Left renal pelvis (tissue), 4 donors: ENCODE results near the gene CEP131. TPM values are rescaled to one million over a fixed set of nuclear protein-coding genes. Genes with fewer than 3 reads are reported as not detected.

Experiments used
- DNase-seq, 4 donors: peaks; one replicate each; pipeline ENCODE4 v3.0.0-alpha.2; 2013; ENCODE audit warnings: low read depth in 4 of 4, low spot score in 3 of 4
- polyA plus RNA-seq, 4 donors: library from polyadenylated mRNA; unstranded; fragments of 120-200 nt; gene quantifications; one replicate each; pipeline ENCODE4 v1.2.1, GENCODE V29; 2013; ENCODE audit not compliant: insufficient read length in 4 of 4

Gene CEP131
- polyA plus RNA-seq, 4 donors, result 12.3 to 26.9 (median 15.0) TPM

DNA sequence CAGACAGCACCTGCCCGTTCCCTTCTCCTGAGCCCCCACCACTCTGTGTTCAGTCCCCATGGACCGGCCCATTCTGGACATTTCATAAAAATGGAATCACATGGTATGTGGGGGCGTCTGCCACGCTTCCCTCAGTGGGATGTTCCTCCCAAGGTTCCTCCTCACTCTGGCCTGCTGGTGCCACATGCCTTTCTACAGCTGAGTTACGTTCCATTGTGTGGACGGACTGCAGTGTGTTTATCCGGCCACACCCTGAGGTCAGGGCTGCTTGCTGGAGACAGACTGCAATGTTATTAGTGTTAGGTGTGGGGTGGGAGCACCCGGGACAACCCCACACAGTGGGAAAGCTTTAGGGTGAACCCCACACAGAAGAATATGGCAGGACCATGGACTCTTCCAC lies 50.8 kb downstream of the CEP131 start:
- DNase-seq, result no peak

DNA sequence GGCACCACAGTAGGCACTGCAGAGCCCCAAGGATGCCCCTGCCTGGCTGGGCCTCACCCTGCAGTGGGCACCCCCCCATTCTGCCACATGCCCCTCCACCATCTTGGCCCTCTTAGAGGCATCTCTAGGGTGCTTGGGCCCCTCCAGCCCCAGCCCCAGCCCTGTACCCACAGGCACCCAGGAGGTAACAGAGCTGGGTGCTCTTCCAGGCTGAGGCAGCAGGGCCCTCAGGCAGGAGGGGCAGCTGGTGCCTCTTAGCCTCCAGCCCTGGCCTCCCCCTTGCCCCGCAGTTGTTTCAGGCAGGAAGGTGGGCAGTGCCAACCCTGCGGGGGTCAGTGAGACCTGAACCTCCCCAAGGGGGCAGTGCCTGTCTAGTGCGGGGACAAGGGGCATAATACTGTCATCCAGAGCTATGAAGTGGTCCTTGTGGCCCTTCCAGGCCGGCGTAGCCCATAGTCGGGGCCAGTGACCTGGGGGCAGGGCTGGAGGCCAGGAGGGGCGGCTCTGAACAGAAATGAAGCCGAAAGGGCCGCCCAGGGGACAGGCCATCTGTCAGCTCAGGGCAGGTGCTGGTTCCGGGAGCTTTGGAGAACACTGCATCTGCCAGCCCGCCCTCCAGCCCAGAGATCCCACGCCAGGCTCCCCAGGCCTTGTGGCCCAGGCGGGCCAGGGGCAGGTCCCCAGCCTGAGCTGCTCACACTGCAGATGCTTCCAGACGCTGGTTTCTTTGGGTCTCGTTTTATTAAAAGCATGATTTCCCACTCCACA lies 51.9 kb downstream of the CEP131 start:
- DNase-seq, result no peak

DNA sequence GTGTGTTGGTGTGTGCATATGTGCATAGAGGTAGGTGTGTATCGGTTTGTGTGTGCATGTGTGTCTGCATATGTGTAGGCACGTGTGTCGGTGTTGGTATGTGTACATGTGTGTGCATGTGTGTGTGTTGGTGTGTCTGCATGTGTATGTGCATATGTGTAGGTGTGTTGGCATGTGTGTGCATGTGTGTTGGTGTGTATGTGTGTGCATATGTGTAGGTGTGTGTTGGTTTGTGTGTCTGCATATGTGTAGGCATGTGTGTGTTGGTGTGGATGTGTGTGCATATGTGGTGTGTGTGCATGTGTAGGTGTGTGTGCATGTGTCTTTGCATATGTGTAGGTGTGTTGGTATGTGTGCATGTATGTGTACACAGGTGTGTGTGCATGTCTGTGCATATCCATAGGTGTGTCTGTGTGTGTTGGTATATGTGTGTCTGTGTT lies 52.9 kb downstream of the CEP131 start:
- no peak for DNase-seq

DNA sequence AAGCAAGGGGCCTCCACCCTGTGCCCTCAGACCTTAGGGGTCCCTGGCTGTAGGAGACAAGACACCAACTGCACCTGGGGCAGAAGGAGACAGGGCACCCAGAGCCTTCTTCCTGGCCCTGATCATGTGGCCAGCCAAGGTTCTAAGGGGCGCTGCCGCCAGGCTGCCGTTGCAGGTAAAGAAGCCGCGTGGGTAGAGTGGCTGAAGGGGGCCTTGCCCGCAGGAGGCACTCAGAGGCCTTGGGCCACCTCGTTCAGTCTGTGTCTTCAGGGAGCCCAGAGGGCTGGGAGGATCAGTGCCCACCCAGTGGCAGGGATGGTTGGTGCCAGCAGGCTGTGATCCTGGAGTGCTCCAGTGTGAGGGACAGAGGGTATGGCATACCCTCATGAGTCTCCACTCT lies 55.1 kb downstream of the CEP131 start:
- DNase-seq, result no peak

DNA sequence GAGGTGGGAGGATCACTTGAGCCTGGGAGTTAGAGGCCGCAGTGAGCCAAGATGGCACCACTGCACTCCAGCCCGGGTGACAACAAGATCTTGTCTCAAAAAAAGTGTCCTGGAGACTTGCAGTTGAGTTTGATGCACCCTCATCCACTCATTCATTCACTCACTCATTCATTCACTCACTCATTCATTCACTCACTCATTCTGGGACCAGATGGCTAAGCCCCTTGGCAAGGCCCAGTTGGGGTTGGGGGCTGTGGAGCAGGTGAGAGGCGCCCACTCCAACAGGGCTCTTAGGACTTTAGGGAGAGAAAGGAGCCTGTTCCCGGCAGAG lies 55.6 kb downstream of the CEP131 start:
- DNase-seq, result no peak

DNA sequence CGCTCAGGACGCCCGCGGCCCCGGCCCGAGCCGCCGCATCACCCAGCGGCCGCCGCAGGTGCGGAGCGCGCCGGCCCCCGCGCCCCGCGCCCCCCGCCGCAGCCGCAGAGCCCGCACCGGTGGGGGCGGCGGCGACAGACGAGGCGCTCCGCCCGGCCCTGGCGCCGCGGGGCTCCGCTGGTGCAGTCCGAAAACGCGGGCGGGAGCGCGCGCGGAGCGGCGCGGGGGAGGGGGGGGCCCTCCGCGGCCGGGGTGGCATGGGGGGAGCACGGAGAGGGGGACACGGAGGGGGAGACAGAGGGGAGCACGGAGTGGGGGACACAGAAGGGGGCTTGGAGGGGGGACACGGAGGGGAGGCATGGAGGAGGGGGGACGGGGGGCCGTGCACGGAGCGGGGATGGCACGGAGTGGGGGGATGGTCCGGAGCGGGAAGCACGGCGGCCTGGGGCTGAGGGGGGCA lies 56.7 kb downstream of the CEP131 start, which contains the start of gene AATK:
AATK (minus strand) TSS at position 189 of the 460 bp plus-strand sequence. CDS start 229 bp downstream, outside the sequence.
- DNase-seq, result no peak

DNA sequence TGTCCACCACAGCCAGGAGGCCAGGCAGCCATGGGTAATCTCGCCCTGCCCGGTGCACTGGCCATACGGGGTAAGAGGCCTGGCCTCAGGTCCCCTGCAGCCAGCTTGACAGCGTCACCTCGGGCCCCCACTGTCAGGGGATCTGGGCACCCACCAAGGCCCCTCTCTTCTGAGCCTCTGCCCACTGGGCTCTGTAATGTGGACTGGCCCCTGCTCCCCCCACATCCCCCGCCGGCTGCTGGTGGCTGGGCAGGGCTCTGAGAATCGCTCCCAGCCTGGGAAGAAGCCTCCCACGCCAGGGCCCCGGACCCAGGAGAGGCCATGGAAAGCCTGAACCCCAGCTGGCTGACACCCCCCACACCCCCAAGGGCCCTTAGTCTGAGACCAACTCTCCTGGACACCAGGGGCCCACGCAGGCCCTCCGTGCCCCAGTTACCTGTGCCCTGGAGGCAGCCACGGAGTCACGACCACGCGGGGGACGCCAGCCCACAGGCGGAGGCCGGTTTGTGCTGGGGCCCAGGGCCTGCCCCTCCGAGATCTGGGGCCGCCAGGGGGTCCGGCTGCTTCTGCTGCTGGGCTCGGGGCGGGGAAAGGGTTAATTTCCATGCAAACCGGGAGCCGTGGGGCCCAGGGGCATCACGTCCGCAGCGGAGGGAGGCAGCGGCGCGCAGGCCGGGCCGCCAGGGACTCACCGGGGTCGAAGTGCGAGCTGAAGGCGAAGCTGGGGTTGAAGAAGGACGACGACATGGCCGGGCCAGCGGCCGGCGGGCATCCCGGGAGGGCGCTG lies 57.3 kb downstream of the CEP131 start, which contains the start of gene PVALEF:
PVALEF (plus strand) TSS at position 262 of the 787 bp plus-strand sequence. CDS start 15,720 bp downstream, outside the sequence.
- no peak for DNase-seq

DNA sequence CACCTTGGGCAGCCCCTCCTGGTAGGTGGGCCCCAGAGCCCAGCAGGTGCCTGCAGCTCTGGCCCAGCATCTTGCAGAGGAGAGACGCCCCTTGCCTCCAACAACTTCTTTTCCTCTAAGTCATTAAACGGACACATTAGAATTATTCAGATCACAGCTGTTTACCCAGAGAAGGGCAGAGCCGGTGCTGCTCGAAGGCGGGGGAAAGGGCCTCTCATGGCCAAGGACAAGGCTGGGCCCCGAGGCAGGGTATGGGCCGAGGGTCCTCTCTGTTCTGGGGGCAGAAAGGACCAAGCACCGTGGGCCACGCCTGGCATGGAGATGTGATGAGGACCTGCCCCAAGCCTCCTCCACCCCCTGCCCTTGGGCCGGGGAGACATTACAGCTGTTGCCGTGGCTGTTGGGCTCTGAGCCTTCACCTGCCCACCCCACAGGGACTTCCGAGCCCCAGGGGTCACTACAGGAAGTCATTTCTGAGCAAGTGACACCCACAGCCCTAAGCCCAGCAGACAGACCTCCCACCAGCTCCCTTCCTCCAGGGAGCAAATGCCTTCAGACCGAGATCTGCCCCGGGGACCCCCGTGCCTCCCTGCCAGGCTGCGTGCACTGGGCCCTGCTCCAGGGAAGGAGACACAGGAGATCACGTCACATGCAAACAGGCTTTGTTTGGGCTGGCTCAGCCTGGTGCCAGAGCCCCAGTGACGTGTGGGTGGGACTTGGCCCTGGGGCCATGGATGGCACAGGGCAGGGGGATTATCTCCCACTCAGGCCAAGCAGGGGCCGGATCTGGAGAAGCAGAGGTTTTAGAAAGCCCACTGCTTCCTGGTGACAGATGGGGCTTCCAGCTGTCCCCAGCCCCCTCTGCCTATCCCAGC lies 58.2 kb downstream of the CEP131 start:
- DNase-seq, result no peak

DNA sequence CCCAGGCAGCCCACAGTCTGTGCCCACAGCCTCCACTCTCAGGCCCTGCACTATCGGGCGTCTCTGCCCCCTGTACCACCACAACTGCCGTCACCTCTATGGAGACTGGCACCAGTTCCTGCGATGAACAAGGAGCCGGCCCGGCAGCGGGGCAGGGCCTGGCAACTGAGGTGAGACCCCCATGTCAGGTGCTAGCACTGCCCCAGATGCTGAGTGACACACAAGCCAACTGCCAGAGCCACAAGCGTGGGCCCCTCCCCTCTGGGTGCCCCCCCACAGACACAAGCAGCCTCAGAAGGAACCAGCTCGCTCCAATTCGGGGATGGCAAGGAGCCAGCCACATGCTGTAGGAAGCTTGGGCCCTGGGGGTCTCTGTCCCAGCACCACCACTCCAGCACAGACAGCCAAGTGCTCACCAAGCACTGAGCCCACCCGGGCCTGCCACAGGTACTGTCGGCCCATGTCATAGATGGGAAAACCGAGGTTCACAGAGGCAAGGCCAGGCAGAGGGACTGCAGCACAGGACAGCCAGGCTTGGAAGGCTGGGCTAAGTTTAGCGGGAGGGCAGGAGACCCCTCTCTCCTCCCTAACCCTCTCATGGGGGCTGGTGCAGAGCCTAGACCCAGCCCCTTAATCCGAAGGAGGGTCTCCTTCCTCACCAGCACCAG lies 58.9 kb downstream of the CEP131 start:
- no peak for DNase-seq

DNA sequence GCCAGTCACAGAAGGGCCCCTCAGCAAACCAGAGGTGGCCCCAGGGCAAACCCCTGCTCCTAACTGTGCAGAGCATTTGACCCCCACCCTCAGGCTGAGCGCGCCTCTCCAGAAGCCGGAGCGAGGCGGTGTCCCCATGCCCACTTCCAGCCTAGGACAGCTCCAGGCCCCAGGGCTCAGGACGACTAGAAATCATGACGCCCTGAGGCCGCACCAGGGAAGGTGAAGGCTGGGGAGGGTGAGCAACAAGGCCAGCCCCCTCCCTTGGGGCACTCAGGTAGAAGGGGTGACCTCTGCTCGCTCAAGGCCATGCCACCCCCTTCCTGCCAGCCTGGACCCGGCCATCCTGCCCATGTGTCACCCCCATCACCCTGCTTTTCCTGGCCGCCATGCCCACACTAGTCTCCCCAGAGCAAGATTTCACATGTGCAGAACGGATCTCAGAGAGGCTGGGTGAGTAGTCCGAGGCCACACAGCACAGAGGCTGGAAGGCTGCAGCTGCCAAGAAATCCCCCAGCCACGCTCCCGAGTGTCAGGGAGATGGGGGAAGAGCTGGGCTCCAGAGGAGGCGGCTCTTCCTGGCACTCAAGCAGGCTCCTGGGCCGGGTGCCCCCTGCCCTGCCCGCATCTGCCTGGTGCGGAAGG lies 59.6 kb downstream of the CEP131 start:
- no peak for DNase-seq

DNA sequence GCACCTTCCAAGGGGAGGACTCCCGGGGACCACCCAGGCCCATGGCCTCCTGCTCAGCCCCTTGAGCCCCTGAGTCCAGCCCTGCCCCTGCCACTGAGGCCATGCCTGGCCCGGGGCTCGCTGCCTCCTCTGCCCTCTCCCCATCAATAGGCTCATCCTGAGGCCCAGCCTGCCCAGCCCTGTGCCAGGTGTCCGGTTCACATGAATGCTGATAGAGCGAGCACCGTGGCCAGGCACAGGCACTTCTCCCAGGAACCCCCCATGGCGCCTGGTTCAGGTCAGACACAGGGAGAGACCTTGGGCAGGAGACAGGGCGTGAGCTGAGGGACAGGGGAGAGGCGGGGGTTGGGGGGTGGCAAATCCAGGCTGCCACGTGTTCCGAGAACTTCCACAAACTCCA lies 60.3 kb downstream of the CEP131 start:
- DNase-seq, result no peak

DNA sequence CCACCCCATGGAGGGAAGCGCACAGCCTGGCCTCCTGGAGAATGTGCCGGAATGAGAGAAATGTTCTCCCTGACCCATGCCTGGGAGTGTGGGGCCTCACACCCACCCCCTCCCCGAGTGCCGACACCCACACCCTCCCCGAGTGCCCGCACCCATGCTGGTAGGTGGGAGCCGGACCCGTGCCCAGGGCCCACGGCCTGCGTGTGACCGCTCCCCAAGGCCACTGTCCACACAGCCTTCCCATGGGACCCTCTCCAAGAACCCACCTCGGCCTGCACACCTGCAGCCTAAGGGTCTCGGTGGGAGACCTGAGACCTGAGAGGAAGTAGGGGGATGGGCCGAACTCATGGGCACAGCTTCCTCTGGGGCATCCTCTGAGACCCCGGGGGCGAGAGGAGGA lies 60.8 kb downstream of the CEP131 start:
- DNase-seq, result no peak

DNA sequence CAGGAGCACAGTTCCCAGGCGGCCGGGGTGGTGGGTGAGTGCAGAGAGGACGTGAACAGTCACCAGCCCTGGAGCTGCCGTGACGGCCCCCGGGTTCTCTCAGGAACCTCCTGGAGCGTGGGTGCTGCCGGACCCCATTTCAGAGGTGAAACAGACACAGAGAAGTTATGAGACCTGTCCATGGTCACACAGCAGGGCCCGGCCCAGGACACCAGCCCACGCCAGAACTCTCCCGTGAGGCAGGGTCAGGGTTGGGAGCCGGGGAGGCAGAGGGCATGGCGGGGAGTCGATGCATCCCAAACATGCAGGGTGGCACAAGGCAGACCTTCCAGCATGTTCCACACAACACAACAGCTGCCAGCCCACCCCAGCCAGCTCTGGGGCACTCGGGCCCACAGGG lies 61.2 kb downstream of the CEP131 start:
- no peak for DNase-seq

DNA sequence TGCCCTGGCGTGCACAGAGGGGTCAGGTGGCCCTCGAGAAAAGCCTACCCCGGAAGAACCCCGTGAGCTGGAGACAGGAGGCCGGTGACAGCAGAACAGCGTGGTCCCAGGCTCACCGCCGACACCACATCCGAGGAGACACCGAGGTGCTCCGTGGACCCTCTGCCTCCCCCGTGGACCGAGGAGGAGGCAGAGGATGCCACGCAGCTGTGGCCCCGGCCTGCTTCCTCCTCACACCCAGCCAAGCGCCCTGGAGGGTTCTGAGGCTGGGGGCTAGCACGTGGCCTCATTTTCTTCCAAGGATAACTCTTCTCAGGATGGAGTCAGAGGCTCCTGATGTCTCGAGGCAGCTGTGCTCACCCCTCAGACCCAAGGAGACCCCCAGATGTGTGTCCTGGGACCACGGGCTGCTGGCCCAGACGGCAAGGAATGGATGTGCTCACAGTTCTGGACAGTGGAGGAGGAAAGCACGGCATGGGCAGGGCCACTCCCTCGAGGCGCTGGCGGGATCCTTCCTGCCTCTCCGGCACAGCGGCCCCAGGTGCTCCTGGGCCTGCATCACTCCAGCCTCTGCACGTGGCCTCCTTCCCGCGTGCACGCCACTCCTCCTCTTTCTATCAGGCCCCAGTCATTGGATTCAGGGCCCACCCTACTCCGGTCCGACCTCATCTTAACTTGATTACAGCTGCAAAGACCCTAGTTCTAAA lies 61.9 kb downstream of the CEP131 start:
- no peak for DNase-seq

DNA sequence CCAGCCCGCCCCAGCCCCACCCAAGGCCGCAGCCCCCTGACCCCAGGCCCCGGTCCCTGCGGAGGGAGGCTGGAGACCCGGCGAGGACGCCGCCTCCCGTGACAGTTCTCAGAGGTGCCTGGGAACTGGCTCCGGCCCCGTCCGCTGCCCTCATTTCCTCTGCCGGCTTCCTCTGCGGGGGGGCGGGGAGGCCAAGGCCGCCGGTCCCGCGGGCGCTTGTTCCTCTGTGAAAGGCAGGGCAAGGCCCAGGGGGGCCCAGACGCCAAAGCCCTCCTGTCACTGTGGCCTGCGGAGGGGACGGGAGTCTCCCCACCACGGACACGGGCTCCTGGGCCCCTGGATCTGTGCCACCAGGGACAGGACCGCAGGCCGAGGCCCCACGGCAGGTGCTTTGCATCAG lies 62.5 kb downstream of the CEP131 start:
- no peak for DNase-seq

DNA sequence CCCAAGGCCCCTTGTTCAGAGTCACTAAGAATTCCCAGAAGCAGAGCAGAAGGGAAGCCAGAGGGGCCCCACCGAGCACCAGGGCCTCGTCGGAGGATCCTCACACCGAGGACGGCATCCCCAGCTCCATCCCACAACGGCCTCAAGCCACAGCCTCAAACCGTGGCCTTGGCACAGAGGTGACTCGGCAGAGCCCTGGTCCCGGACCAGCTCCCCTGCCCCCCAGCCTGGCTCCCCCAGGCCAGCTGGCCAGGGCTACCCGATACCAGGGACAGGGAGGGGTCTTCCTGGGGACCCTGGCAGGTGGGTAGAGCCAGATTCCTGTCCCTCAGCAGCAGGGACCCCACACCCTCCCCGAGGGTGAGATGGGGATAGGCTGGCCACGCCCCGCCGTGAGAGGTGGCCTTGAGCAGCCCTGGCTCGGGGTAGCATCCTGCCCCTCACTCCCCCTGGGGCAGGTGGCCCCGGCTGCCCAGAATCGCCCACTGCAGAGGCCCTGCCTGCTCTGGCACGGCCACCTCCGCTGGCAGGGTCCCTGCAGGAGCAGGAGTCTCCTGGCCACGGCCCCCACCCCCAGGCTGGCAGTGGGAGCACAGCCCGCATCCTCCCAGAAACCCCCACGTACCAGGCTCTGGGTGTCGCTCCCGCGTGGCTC lies 63.0 kb downstream of the CEP131 start:
- no peak for DNase-seq

DNA sequence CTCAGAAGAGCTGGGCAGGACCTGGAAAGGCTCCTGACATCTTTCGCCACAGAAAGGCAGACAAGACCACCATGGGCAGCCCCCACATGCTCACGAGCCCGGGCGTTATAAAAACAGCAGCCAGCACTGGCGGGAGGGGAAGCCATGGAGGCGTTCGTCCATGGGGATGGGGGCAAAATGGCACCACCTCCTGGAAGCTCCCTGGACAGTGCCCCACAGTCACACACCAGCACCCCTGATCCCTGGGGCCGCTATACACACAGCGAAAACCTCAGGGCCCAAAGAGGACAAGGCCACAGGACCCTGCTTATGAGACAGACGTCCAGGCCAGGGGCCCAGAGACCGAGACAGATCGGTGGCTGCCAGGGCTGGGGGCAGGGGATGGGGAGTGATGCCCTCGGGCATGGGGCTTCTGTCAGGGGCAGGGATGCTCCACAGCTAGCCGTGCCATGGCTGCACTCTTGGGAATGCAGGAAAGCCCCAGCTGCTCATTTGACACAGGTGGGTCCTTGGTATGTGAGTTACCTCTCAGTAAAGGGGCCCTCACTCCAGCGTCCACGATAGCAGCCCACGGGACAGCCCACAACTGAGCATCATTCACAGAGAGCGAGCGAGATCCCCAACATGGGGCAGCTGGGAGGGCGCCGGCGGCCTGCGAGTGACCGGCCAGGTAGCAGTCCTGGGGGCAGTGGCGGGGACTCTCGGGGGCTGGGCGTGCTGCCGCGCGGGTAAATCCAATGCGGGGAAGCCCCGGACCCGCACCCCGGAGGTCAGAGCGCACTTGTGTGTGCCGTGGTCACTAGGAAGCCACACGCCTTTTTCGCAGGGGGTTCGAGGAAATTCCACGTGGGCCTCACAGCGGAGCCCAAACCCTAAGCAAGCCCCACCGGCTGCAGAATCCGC lies 63.8 kb downstream of the CEP131 start:
- DNase-seq, result no peak
